A549 (cell line): Measurements from ENCODE around the gene OR9A2. TPM values are rescaled to one million over a fixed set of nuclear protein-coding genes. Genes with fewer than 3 reads are reported as not detected.
"Not testable (repeated sequence)": the region's sequence is repeated elsewhere in the genome, so short reads cannot be mapped to it uniquely, and the experiment has no call there.

ENCODE experiments used
- ATAC-seq, 2 experiments: fragments of 200-7000 bp in 1 of 2; fragments of >200 bp in 1 of 2; cut with Nextera tagmentation in 1 of 2; cut with Tn5 transposase in 1 of 2; 3 replicates each; pipeline versions ENCODE4 v1.8.0 to v1.9.1; 2018 to 2020; ENCODE audit warnings: mild to moderate bottlenecking in 1 of 2, moderate library complexity in 1 of 2
- CTCF ChIA-PET: fragments of 300-600 bp; sonication (Branson Sonifier 250); formaldehyde crosslinking; extraction: SDS; loops from one replicate; lab custom pipeline; 2021; ENCODE audit warnings: antibody characterized with exemption, inconsistent platforms; lab: Yijun Ruan, JAX
- POLR2A ChIA-PET: fragments of 350-600 bp; formaldehyde crosslinking; extraction: SDS; loops from one replicate; lab custom pipeline; 2021; ENCODE audit warnings: antibody characterized with exemption, inconsistent platforms; lab: Yijun Ruan, JAX
- DNase-seq, 2 experiments: peaks; one replicate each; pipeline versions ENCODE4 v3.0.0 to v3.0.0-alpha.2; 2011 to 2016; ENCODE audit warnings: low read depth in 1 of 2, low spot score in 1 of 2
- FAIRE-seq: peaks from 2 replicates; lab custom pipeline; 2011; peaks lifted over from hg19 to GRCh38; lab: Jason Lieb, UNC
- H3K27ac ChIP-seq, 2 experiments: fragments of >200 bp; sonication (Bioruptor Twin); formaldehyde crosslinking; 3 replicates each; pipeline ENCODE4 v1.5.1; 2016 to 2017
- H3K4me1 ChIP-seq: fragments of >200 bp; sonication (Bioruptor Twin); formaldehyde crosslinking; 3 replicates; pipeline ENCODE4 v1.6.1; 2016
- H3K4me2 ChIP-seq: fragments of >200 bp; sonication (Bioruptor Twin); formaldehyde crosslinking; 3 replicates; pipeline ENCODE4 v1.6.1; 2016
- H3K4me3 ChIP-seq: fragments of >200 bp; sonication (Bioruptor Twin); formaldehyde crosslinking; 3 replicates; pipeline ENCODE4 v1.5.1; 2016
- H3K9me3 ChIP-seq: fragments of >200 bp; sonication (Bioruptor Twin); formaldehyde crosslinking; 3 replicates; pipeline ENCODE4 v1.6.1; 2016
- ATOH8 ChIP-seq: fragments of 250-450 bp; sonication (Bioruptor Pico); IDR thresholded peaks from 2 replicates; pipeline ENCODE4 v1.5.0; 2020; ENCODE audit warnings: low read depth, mild to moderate bottlenecking, moderate library complexity
- CBX8 ChIP-seq: fragments of 200-600 bp; sonication (generic); IDR thresholded peaks from 2 replicates; pipeline ENCODE4 v1.6.1; 2016
- CHD2 ChIP-seq: fragments of 150-350 bp; IDR thresholded peaks from 2 replicates; pipeline ENCODE4 v1.6.1; 2014; ENCODE audit warnings: low read length; ENCODE audit not compliant: partially characterized antibody
- E2F6 ChIP-seq: IDR thresholded peaks from 2 replicates; pipeline ENCODE4 v1.6.1; 2012; ENCODE audit warnings: low read depth, borderline replicate concordance
- EHF ChIP-seq: fragments of 250-450 bp; sonication (Bioruptor Pico); IDR thresholded peaks from 2 replicates; pipeline ENCODE4 v1.5.0; 2020; ENCODE audit warnings: mild to moderate bottlenecking
- EP300 ChIP-seq, 2 experiments: fragments of >200 bp; sonication (Bioruptor Twin); formaldehyde crosslinking; IDR thresholded peaks; 2 replicates in 1 of 2; 3 replicates in 1 of 2; pipeline ENCODE4 v1.6.1; 2016 to 2017
- HDAC2 ChIP-seq: fragments of 200-600 bp; sonication (generic); IDR thresholded peaks from 2 replicates; pipeline ENCODE4 v1.6.1; 2016
- HEYL ChIP-seq: fragments of 250-450 bp; sonication (Bioruptor Pico); IDR thresholded peaks from 2 replicates; pipeline ENCODE4 v1.8.0; 2021; ENCODE audit warnings: mild to moderate bottlenecking, moderate library complexity
- MAZ ChIP-seq: fragments of 150-350 bp; IDR thresholded peaks from 2 replicates; pipeline ENCODE4 v1.6.1; 2014; ENCODE audit warnings: antibody characterized with exemption, low read depth, low read length, borderline replicate concordance
- NR3C1 ChIP-seq: fragments of >200 bp; sonication (Bioruptor Twin); formaldehyde crosslinking; IDR thresholded peaks from 3 replicates; pipeline ENCODE4 v1.6.1; 2017
- RCOR1 ChIP-seq: fragments of 150-350 bp; IDR thresholded peaks from 2 replicates; pipeline ENCODE4 v1.6.1; 2014; ENCODE audit warnings: antibody characterized with exemption, low read length, low read depth
- SREBF2 ChIP-seq: fragments of 450-650 bp; IDR thresholded peaks from 2 replicates; pipeline ENCODE4 v1.6.1; 2014; ENCODE audit warnings: mild to moderate bottlenecking, moderate library complexity
- TFCP2L1 ChIP-seq: fragments of 250-450 bp; sonication (Bioruptor Pico); IDR thresholded peaks from 2 replicates; pipeline ENCODE4 v1.5.0; 2021; ENCODE audit warnings: mild to moderate bottlenecking
- ZFP36 ChIP-seq: fragments of 450-650 bp; IDR thresholded peaks from 2 replicates; pipeline ENCODE4 v1.6.1; 2014; ENCODE audit warnings: borderline replicate concordance; ENCODE audit not compliant: partially characterized antibody
- WGBS: methylation state at CpG from one replicate; pipeline ENCODE4 v1.1.6; 2017; ENCODE audit errors: missing lambda C conversion rate; 5-methylcytosine and 5-hydroxymethylcytosine counted together
- polyA plus RNA-seq, 4 experiments: library from polyadenylated mRNA; depleted of rRNA in 3 of 4; stranded (reverse); fragments of >200 nt; fragmentation: RNase III in 1 of 4; extraction: RNeasy Plus Mini Kit Qiagen cat#74134 plus additional on column Dnase treatment in 1 of 4; gene quantifications; 2 replicates in 3 of 4; 3 replicates in 1 of 4; pipeline ENCODE4 v1.2.3, GENCODE V29; 2011 to 2017

The OR9A2 gene
- polyA plus RNA-seq, 2 of the 4 experiments (the other 2 are of a cell fraction), result not detected

GRCh38 chr7:142984297-142984696 is 42.6 kb downstream of the OR9A2 start:
- FAIRE-seq, result no peak
- TF ChIP-seq SREBF2 (no peak), TFCP2L1 (CRISPR knock-in tag) (no peak), ATOH8 (CRISPR knock-in tag) (no peak), NR3C1 (no peak), E2F6 (no peak), ZFP36 (no peak), MAZ (no peak), HDAC2 (no peak), EHF (no peak), EP300 (IDR thresholded peaks at IDR 0.05) (no peak)
- Histone ChIP-seq H3K27ac (no peak overlapping the region), H3K4me2 (no peak overlapping the region), H3K4me1 (no peaks in the 10 kb centered on the region), H3K4me3 (no peak overlapping the region), H3K9me3 (no peaks in the 10 kb centered on the region)
- ChIA-PET POLR2A (no interaction called here), CTCF (interaction anchor here (1.0 kb wide), 1 partner anchor 256 kb away, joined by 3 read pairs; no protein-coding TSS in a partner anchor)
- 0% methylated on average over 1 of the region's 1 CpG for WGBS
- DNase-seq, result no peak
- no peak for ATAC-seq

- CTCF ChIA-PET, result interaction anchor here (1.0 kb wide), 1 partner anchor 257 kb away, joined by 3 read pairs; no protein-coding TSS in a partner anchor
- FAIRE-seq, result no peak
These were observed 43.1 kb downstream of the OR9A2 start for GRCh38 chr7:142983825-142984224.

GRCh38 chr7:142978402-142978801 is 48.5 kb downstream of the OR9A2 start:
- DNase-seq, H3K4me2 ChIP-seq, H3K27ac ChIP-seq, H3K4me3 ChIP-seq, POLR2A ChIA-PET, H3K4me1 ChIP-seq, H3K9me3 ChIP-seq, ATAC-seq, FAIRE-seq, CTCF ChIA-PET: not testable (repeated sequence)
- WGBS, result 34% methylated on average over 4 of the region's 4 CpGs

More at GRCh38 chr7:142983825-142984224, 43.1 kb downstream of the OR9A2 start:
- H3K9me3 ChIP-seq, result no peaks in the 10 kb centered on the region
- POLR2A ChIA-PET, result no interaction called here
- H3K27ac ChIP-seq, result no peak overlapping the region
- H3K4me3 ChIP-seq, result no peak overlapping the region
- no peaks in the 10 kb centered on the region for H3K4me1 ChIP-seq
- 0% methylated on average over 1 of the region's 1 CpG for WGBS
- no peak for TF ChIP-seq CBX8
- no peak for TF ChIP-seq CHD2
- no peak for TF ChIP-seq RCOR1
- TF ChIP-seq TFCP2L1 (CRISPR knock-in tag), result no peak
- no peak for TF ChIP-seq HEYL (CRISPR knock-in tag)
- ATAC-seq (no peak), DNase-seq (no peak)
- no peak overlapping the region for H3K4me2 ChIP-seq

Other genes starting within 250 kb of the OR9A2 start
- 0.26 and 0.32 TPM in 2 replicates for gene EPHB6, start 172.1 kb downstream of the OR9A2 start, polyA plus RNA-seq (2011; rRNA removed)
- gene EPHB6, start 172.1 kb downstream of the OR9A2 start, polyA plus RNA-seq (2017; fragmentation: RNase III; extraction: RNeasy Plus Mini Kit Qiagen cat#74134 plus additional on column Dnase treatment), result 0.14 to 0.37 TPM (median 0.22 TPM) in 3 replicates
- 0.04 TPM in 1 of 2 replicates, not detected in the other for gene TRPV6, start 141.4 kb downstream of the OR9A2 start, polyA plus RNA-seq (2011; rRNA removed)
- not detected in 3 replicates for gene TRPV6, start 141.4 kb downstream of the OR9A2 start, polyA plus RNA-seq (2017; fragmentation: RNase III; extraction: RNeasy Plus Mini Kit Qiagen cat#74134 plus additional on column Dnase treatment)
- not detected in 2 replicates for gene TRPV5, start 93.4 kb downstream of the OR9A2 start, polyA plus RNA-seq (2011; rRNA removed)
- not detected in 3 replicates for gene TRPV5, start 93.4 kb downstream of the OR9A2 start, polyA plus RNA-seq (2017; fragmentation: RNase III; extraction: RNeasy Plus Mini Kit Qiagen cat#74134 plus additional on column Dnase treatment)
- gene LLCFC1, start 87.6 kb downstream of the OR9A2 start, polyA plus RNA-seq (2011; rRNA removed), result not detected in 2 replicates
- not detected in 3 replicates for gene LLCFC1, start 87.6 kb downstream of the OR9A2 start, polyA plus RNA-seq (2017; fragmentation: RNase III; extraction: RNeasy Plus Mini Kit Qiagen cat#74134 plus additional on column Dnase treatment)
- gene KEL, start 64.8 kb downstream of the OR9A2 start, polyA plus RNA-seq (2011; rRNA removed), result 0.14 and 0.33 TPM in 2 replicates
- gene KEL, start 64.8 kb downstream of the OR9A2 start, polyA plus RNA-seq (2017; fragmentation: RNase III; extraction: RNeasy Plus Mini Kit Qiagen cat#74134 plus additional on column Dnase treatment), result not detected in 3 replicates
- not detected in 2 replicates for gene OR6V1, start 25.2 kb upstream of the OR9A2 start, polyA plus RNA-seq (2011; rRNA removed)
- not detected in 3 replicates for gene OR6V1, start 25.2 kb upstream of the OR9A2 start, polyA plus RNA-seq (2017; fragmentation: RNase III; extraction: RNeasy Plus Mini Kit Qiagen cat#74134 plus additional on column Dnase treatment)
- 0.14 TPM in 1 of 2 replicates, not detected in the other for gene PIP, start 104.9 kb upstream of the OR9A2 start, polyA plus RNA-seq (2011; rRNA removed)
- not detected in 3 replicates for gene PIP, start 104.9 kb upstream of the OR9A2 start, polyA plus RNA-seq (2017; fragmentation: RNase III; extraction: RNeasy Plus Mini Kit Qiagen cat#74134 plus additional on column Dnase treatment)
- gene TAS2R39, start 156.3 kb upstream of the OR9A2 start, polyA plus RNA-seq (2011; rRNA removed), result not detected in 2 replicates
- gene TAS2R39, start 156.3 kb upstream of the OR9A2 start, polyA plus RNA-seq (2017; fragmentation: RNase III; extraction: RNeasy Plus Mini Kit Qiagen cat#74134 plus additional on column Dnase treatment), result not detected in 3 replicates
- gene TAS2R40, start 194.9 kb upstream of the OR9A2 start, polyA plus RNA-seq (2011; rRNA removed), result not detected in 2 replicates
- not detected in 3 replicates for gene TAS2R40, start 194.9 kb upstream of the OR9A2 start, polyA plus RNA-seq (2017; fragmentation: RNase III; extraction: RNeasy Plus Mini Kit Qiagen cat#74134 plus additional on column Dnase treatment)
- gene GSTK1, start 236.3 kb upstream of the OR9A2 start, polyA plus RNA-seq (2011; rRNA removed), result 76.6 and 96.5 TPM in 2 replicates
- gene GSTK1, start 236.3 kb upstream of the OR9A2 start, polyA plus RNA-seq (2017; fragmentation: RNase III; extraction: RNeasy Plus Mini Kit Qiagen cat#74134 plus additional on column Dnase treatment), result 80.8 to 92.9 TPM (median 91.5 TPM) in 3 replicates